ENCODE results near the gene ZNF414. TPM values are rescaled to one million over a fixed set of nuclear protein-coding genes. Genes with fewer than 3 reads are reported as not detected.
A peak's percentile ranks its signal among the peaks of the same experiment; 100 is the strongest.

Gene ZNF414
- total and polyA plus RNA-seq, 2 of the 4 experiments (the other 2 are of a cell fraction) = 3.2 to 14.2 TPM

DNA sequence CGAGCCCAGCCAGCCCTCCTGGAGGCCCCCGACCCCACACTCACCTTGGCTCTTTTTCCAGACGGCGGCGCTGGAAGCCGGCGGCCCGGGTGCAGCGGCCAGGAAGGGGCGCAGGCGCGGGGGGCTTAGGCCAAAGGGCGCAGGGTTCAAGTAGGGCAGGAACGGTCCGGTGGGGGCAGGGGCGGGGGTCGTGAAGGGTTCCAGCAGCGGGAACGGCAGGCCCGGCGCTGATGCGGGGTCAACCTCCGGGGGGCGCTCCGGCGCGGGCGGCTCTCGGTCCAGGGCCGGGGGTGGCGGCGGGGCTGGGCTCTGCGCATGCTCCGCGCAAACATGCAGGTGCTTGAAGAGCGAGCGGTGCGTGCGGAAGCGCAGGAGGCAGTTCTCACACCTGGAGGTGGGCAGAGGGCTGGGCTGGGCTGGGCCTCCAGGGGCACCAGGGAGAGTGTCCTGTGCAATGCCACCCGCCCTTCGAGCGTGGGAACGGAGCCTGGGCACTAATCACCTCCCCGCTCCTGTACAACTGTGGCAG lies 2.3 kb downstream of the ZNF414 start:
- H3K18ac ChIP-seq (ENCODE audit: low read depth, low read length) = no peak overlapping the region
- no peak overlapping the region for H2BK20ac ChIP-seq (ENCODE audit: low read depth, low read length)
- 55% methylated on average over 18 of the region's 45 CpGs; no CpG with 5 or more reads in 1 of the 2 experiments for WGBS, 2 experiments (ENCODE audit: extremely low coverage in 2 of 2, insufficient read length in 1 of 2)
- H3K27ac ChIP-seq (ENCODE audit: insufficient read depth, low read length) = no peak overlapping the region
- H3K56ac ChIP-seq (ENCODE audit: extremely low read depth, insufficient read depth, low read length) = no peak overlapping the region
- no peak overlapping the region for H3K23ac ChIP-seq (ENCODE audit: low read depth, low read length)
- peaks cover 2% of the 10 kb centered on the region; the same call in 1 of the 2 replicates for H3K36me3 ChIP-seq (ENCODE audit: control insufficient read depth, insufficient read depth, low read length)
- H3K9ac ChIP-seq (ENCODE audit: low read depth, low read length) = no peak overlapping the region
- dilution Hi-C loops (cut with HindIII; ENCODE audit: low sequenced_read_pairs, unreplicated experiment) (no loop called here), in situ Hi-C loops (cut with MboI; ENCODE audit: low sequenced_read_pairs) (no loop called here), intact Hi-C loops (cut with micrococcal nuclease) (no loop called here)
- no peak overlapping the region for H3K4ac ChIP-seq (ENCODE audit: low read depth, low read length)
- H3K4me1 ChIP-seq (ENCODE audit: control insufficient read depth, insufficient read depth, low read length) = peaks cover 7% of the 10 kb centered on the region
- no peaks in the 10 kb centered on the region for H3K9me3 ChIP-seq (ENCODE audit: control insufficient read depth, insufficient read depth, low read length)
- no peaks in the 10 kb centered on the region; the same call in 1 of the 2 replicates for H4K20me1 ChIP-seq (ENCODE audit: insufficient read depth, low read length)
- H3K79me1 ChIP-seq (ENCODE audit: low read depth in 1 of 2, low read length in 2 of 2) = peaks cover 6 to 17% of the 10 kb centered on the region in 2 experiments; a peak in 3 of 4 replicates
- ChIA-PET POLR2A (ENCODE audit: unreplicated experiment) (no interaction called here), CTCF (no interaction called here)
- H3K14ac ChIP-seq (replicated peaks; ENCODE audit: low read depth, low read length) = no peak overlapping the region
- H2AFZ ChIP-seq (replicated peaks; ENCODE audit: low read length, poor library complexity) = no peak overlapping the region
- H3K4me2 ChIP-seq (ENCODE audit: low read depth, low read length) = no peak overlapping the region
- no peak overlapping the region for H2BK120ac ChIP-seq (ENCODE audit: low read depth, low read length)
- ATAC-seq (ENCODE audit: low read depth) (no peak), DNase-seq (no peak)
- H4K5ac ChIP-seq (ENCODE audit: low read depth, low read length) = no peak overlapping the region
- H2AK9ac ChIP-seq (replicated peaks; ENCODE audit: low read depth, low read length, poor library complexity) = peak overlapping the region; percentile 55
- H3K9me1 ChIP-seq (ENCODE audit: insufficient read depth, low read length) = peaks cover 10% of the 10 kb centered on the region
- H2AK5ac ChIP-seq (ENCODE audit: low read depth, low read length) = no peak overlapping the region
- H2BK5ac ChIP-seq (ENCODE audit: low read depth, low read length, poor library complexity, severe bottlenecking) = no peak overlapping the region
- TF ChIP-seq, protein P1, sequence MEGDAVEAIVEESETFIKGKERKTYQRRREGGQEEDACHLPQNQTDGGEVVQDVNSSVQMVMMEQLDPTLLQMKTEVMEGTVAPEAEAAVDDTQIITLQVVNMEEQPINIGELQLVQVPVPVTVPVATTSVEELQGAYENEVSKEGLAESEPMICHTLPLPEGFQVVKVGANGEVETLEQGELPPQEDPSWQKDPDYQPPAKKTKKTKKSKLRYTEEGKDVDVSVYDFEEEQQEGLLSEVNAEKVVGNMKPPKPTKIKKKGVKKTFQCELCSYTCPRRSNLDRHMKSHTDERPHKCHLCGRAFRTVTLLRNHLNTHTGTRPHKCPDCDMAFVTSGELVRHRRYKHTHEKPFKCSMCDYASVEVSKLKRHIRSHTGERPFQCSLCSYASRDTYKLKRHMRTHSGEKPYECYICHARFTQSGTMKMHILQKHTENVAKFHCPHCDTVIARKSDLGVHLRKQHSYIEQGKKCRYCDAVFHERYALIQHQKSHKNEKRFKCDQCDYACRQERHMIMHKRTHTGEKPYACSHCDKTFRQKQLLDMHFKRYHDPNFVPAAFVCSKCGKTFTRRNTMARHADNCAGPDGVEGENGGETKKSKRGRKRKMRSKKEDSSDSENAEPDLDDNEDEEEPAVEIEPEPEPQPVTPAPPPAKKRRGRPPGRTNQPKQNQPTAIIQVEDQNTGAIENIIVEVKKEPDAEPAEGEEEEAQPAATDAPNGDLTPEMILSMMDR (conservative IDR thresholded peaks at IDR 0.05; ENCODE audit: low read depth, low read length) = no peak
- TF ChIP-seq MAZ (IDR thresholded peaks at IDR 0.05; ENCODE audit: borderline replicate concordance, low read depth, low read length) (no peak), CEBPB (IDR thresholded peaks at IDR 0.05; ENCODE audit: low read depth, low read length) (no peak), NFE2L2 (IDR thresholded peaks at IDR 0.05; ENCODE audit: low read depth, low read length) (no peak), RAD21 (IDR thresholded peaks at IDR 0.05; ENCODE audit: low read length) (no peak), SMC3 (IDR thresholded peaks at IDR 0.05; ENCODE audit: low read depth, low read length) (no peak)
- TF ChIP-seq, protein P2, sequence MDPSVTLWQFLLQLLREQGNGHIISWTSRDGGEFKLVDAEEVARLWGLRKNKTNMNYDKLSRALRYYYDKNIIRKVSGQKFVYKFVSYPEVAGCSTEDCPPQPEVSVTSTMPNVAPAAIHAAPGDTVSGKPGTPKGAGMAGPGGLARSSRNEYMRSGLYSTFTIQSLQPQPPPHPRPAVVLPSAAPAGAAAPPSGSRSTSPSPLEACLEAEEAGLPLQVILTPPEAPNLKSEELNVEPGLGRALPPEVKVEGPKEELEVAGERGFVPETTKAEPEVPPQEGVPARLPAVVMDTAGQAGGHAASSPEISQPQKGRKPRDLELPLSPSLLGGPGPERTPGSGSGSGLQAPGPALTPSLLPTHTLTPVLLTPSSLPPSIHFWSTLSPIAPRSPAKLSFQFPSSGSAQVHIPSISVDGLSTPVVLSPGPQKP (IDR thresholded peaks at IDR 0.05; ENCODE audit: borderline replicate concordance, low read depth, low read length) = no peak
- no peak overlapping the region for H4K91ac ChIP-seq (ENCODE audit: insufficient read depth, low read depth, low read length)
- no peak overlapping the region for H4K8ac ChIP-seq (ENCODE audit: low read depth in 2 of 2, low read length in 2 of 2)
- H3K4me3 ChIP-seq (ENCODE audit: insufficient read depth, low read depth, low read length) = no peak overlapping the region
- no TSS peak for BruUV-seq (replicated peaks)
- H3K27me3 ChIP-seq (ENCODE audit: control insufficient read depth, insufficient read depth, low read length) = no peaks in the 10 kb centered on the region
- no peak overlapping the region for H2BK15ac ChIP-seq (ENCODE audit: low read depth, low read length)

All from IMR-90 (cell line).